Stimulated activated CD4-positive, alpha-beta T cell treated with anti-CD3 and anti-CD28 coated beads, TNF-alpha, amount 100 ng/mL, for 1 hour (primary cell): ENCODE measurements around the gene TLL1.

ENCODE experiments used
- DNase-seq, 3 donors: peaks; one replicate each; pipeline ENCODE4 v3.0.0-alpha.2; 2020; ENCODE audit warnings: low read depth in 3 of 3, low spot score in 1 of 3

The TLL1 gene

GRCh38 chr4:166043801-166044200 is 170.8 kb downstream of the TLL1 start:
- DNase-seq = no peak

GRCh38 chr4:166044871-166045270 is 171.8 kb downstream of the TLL1 start:
- DNase-seq = no peak

- DNase-seq = no peak
Measured at GRCh38 chr4:166045457-166045856, 172.4 kb downstream of the TLL1 start.

GRCh38 chr4:166049036-166049435 is 176.0 kb downstream of the TLL1 start:
- no peak for DNase-seq

GRCh38 chr4:166064721-166065120 is 191.7 kb downstream of the TLL1 start:
- no peak for DNase-seq

GRCh38 chr4:166065324-166065723 is 192.3 kb downstream of the TLL1 start:
- DNase-seq = no peak

- no peak for DNase-seq
Measured at GRCh38 chr4:166066936-166067335, 193.9 kb downstream of the TLL1 start.

- DNase-seq = no peak
Measured at GRCh38 chr4:166067915-166068314, 194.9 kb downstream of the TLL1 start.

- DNase-seq = no peak
Measured at GRCh38 chr4:166073783-166074182, 200.7 kb downstream of the TLL1 start.

- DNase-seq = no peak
Measured at GRCh38 chr4:166075599-166075998, 202.6 kb downstream of the TLL1 start.

- no peak for DNase-seq
Measured at GRCh38 chr4:166077782-166078181, 204.7 kb downstream of the TLL1 start.

GRCh38 chr4:166078383-166078782 is 205.3 kb downstream of the TLL1 start:
- no peak for DNase-seq

- DNase-seq = no peak
Measured at GRCh38 chr4:166078955-166079354, 205.9 kb downstream of the TLL1 start.

GRCh38 chr4:166087569-166087968 is 214.5 kb downstream of the TLL1 start:
- no peak for DNase-seq

- DNase-seq = no peak
Measured at GRCh38 chr4:166088576-166088975, 215.5 kb downstream of the TLL1 start.

- DNase-seq = no peak
Measured at GRCh38 chr4:166091146-166091545, 218.1 kb downstream of the TLL1 start.

- no peak for DNase-seq
Measured at GRCh38 chr4:166091912-166092510, 219.0 kb downstream of the TLL1 start.

GRCh38 chr4:166092797-166093290 is 219.8 kb downstream of the TLL1 start:
- DNase-seq = no peak

- no peak for DNase-seq
Measured at GRCh38 chr4:166104623-166105022, 231.6 kb downstream of the TLL1 start.

GRCh38 chr4:166121897-166122296 is 248.9 kb downstream of the TLL1 start:
- no peak for DNase-seq

GRCh38 chr4:166123546-166123945 is 250.5 kb downstream of the TLL1 start:
- DNase-seq = no peak

- DNase-seq = no peak
Measured at GRCh38 chr4:166128403-166128802, 255.4 kb downstream of the TLL1 start.

- DNase-seq = no peak
Measured at GRCh38 chr4:166134285-166134684, 261.2 kb downstream of the TLL1 start.
